ENCODE data around the gene CFAP251.
"Not testable (repeated sequence)": the region's sequence is repeated elsewhere in the genome, so short reads cannot be mapped to it uniquely, and the experiment has no call there.

The CFAP251 gene

GRCh38 chr12:121905746-121906145 is 12.6 kb upstream of the CFAP251 start:
- DNase-seq: no peak

GRCh38 chr12:121908702-121909101 is 9.7 kb upstream of the CFAP251 start:
- DNase-seq: no peak

GRCh38 chr12:121911824-121912585 is 6.4 kb upstream of the CFAP251 start:
- DNase-seq: no peak

GRCh38 chr12:121915841-121916321 is 2.5 kb upstream of the CFAP251 start:
- DNase-seq: no peak

GRCh38 chr12:121916719-121917118 is 1.7 kb upstream of the CFAP251 start:
- DNase-seq: no peak

- DNase-seq: no peak
Observed at GRCh38 chr12:121918679-121919038, 267 bp downstream of the CFAP251 start.

GRCh38 chr12:121921066-121921465 is 2.7 kb downstream of the CFAP251 start:
- no peak for DNase-seq

GRCh38 chr12:121925358-121925695 is 6.9 kb downstream of the CFAP251 start:
- DNase-seq: no peak

GRCh38 chr12:121926874-121927706 is 8.7 kb downstream of the CFAP251 start:
- no peak for DNase-seq

GRCh38 chr12:121927813-121928212 is 9.4 kb downstream of the CFAP251 start:
- no peak for DNase-seq

GRCh38 chr12:121929545-121929944 is 11.2 kb downstream of the CFAP251 start:
- DNase-seq: not testable (repeated sequence)

- DNase-seq: no peak
Observed at GRCh38 chr12:121930862-121931261, 12.5 kb downstream of the CFAP251 start.

GRCh38 chr12:121932176-121932536 is 13.8 kb downstream of the CFAP251 start:
- no peak for DNase-seq

GRCh38 chr12:121932914-121933521 is 14.6 kb downstream of the CFAP251 start:
- no peak for DNase-seq

GRCh38 chr12:121933522-121934308 is 15.3 kb downstream of the CFAP251 start:
- DNase-seq: no peak

GRCh38 chr12:121934309-121934664 is 15.9 kb downstream of the CFAP251 start:
- no peak for DNase-seq

- DNase-seq: no peak
Observed at GRCh38 chr12:121937654-121938053, 19.3 kb downstream of the CFAP251 start.

GRCh38 chr12:121939186-121939585 is 20.8 kb downstream of the CFAP251 start:
- no peak for DNase-seq

- no peak for DNase-seq
Observed at GRCh38 chr12:121939992-121940766, 21.8 kb downstream of the CFAP251 start.

GRCh38 chr12:121942145-121942718 is 23.8 kb downstream of the CFAP251 start:
- DNase-seq: no peak

GRCh38 chr12:121943926-121944325 is 25.5 kb downstream of the CFAP251 start:
- DNase-seq: no peak
